HG02763 (cell line): ENCODE results near the gene SLC38A6.
A peak's percentile ranks its signal among the peaks of the same experiment; 100 is the strongest.
"Not testable (repeated sequence)": the region's sequence is repeated elsewhere in the genome, so short reads cannot be mapped to it uniquely, and the experiment has no call there.

Experiments used
- ATAC-seq: cut with Tn5 transposase; IDR thresholded peaks from one replicate; pipeline ENCODE4 v1.9.1; 2021; ENCODE audit warnings: mild to moderate bottlenecking, moderate library complexity; ENCODE audit not compliant: unreplicated experiment

SLC38A6 gene

GRCh38 chr14:61048640-61049039 is 67.6 kb downstream of the SLC38A6 start:
- ATAC-seq, result no peak

- no peak for ATAC-seq
These were observed 69.4 kb downstream of the SLC38A6 start for GRCh38 chr14:61050417-61050816.

- no peak for ATAC-seq
These were observed 70.0 kb downstream of the SLC38A6 start for GRCh38 chr14:61051051-61051450.

- no peak for ATAC-seq
These were observed 70.6 kb downstream of the SLC38A6 start for GRCh38 chr14:61051621-61052020.

GRCh38 chr14:61063461-61063860 is 82.4 kb downstream of the SLC38A6 start:
- ATAC-seq, result no peak

GRCh38 chr14:61064210-61064609 is 83.2 kb downstream of the SLC38A6 start:
- no peak for ATAC-seq

- no peak for ATAC-seq
These were observed 83.8 kb downstream of the SLC38A6 start for GRCh38 chr14:61064856-61065255.

- no peak for ATAC-seq
These were observed 84.6 kb downstream of the SLC38A6 start for GRCh38 chr14:61065656-61066055.

GRCh38 chr14:61072442-61072841 is 91.4 kb downstream of the SLC38A6 start:
- not testable (repeated sequence) for ATAC-seq

- ATAC-seq, result no peak
These were observed 93.8 kb downstream of the SLC38A6 start for GRCh38 chr14:61074852-61075251.

- ATAC-seq, result no peak
These were observed 95.5 kb downstream of the SLC38A6 start for GRCh38 chr14:61076556-61076955.

GRCh38 chr14:61077437-61077836 is 96.4 kb downstream of the SLC38A6 start:
- ATAC-seq, result no peak

- ATAC-seq, result no peak
These were observed 97.1 kb downstream of the SLC38A6 start for GRCh38 chr14:61077951-61078720.

- peak; percentile 91 for ATAC-seq
These were observed 99.6 kb downstream of the SLC38A6 start for GRCh38 chr14:61080591-61081010.

GRCh38 chr14:61088081-61088480 is 107.0 kb downstream of the SLC38A6 start:
- no peak for ATAC-seq

GRCh38 chr14:61089126-61089750 is 108.2 kb downstream of the SLC38A6 start:
- ATAC-seq, result no peak

GRCh38 chr14:61090432-61091216 is 109.6 kb downstream of the SLC38A6 start:
- no peak for ATAC-seq

GRCh38 chr14:61091657-61092273 is 110.7 kb downstream of the SLC38A6 start:
- ATAC-seq, result no peak

- not testable (repeated sequence) for ATAC-seq
These were observed 117.1 kb downstream of the SLC38A6 start for GRCh38 chr14:61098096-61098495.

GRCh38 chr14:61098721-61099120 is 117.7 kb downstream of the SLC38A6 start:
- no peak for ATAC-seq

- ATAC-seq, result no peak
These were observed 118.3 kb downstream of the SLC38A6 start for GRCh38 chr14:61099216-61099835.
